GM19035 (cell line): ENCODE results near the gene PPP1R15A.
"Not testable (repeated sequence)": the region's sequence is repeated elsewhere in the genome, so short reads cannot be mapped to it uniquely, and the experiment has no call there.

Source experiments
- ATAC-seq: cut with Tn5 transposase; IDR thresholded peaks from one replicate; pipeline ENCODE4 v1.9.1; 2021; ENCODE audit not compliant: unreplicated experiment

The PPP1R15A gene

GRCh38 chr19:48910803-48911202 is 38.6 kb downstream of the PPP1R15A start:
- no peak for ATAC-seq

GRCh38 chr19:48913114-48913889 is 41.1 kb downstream of the PPP1R15A start:
- ATAC-seq: no peak

DNA sequence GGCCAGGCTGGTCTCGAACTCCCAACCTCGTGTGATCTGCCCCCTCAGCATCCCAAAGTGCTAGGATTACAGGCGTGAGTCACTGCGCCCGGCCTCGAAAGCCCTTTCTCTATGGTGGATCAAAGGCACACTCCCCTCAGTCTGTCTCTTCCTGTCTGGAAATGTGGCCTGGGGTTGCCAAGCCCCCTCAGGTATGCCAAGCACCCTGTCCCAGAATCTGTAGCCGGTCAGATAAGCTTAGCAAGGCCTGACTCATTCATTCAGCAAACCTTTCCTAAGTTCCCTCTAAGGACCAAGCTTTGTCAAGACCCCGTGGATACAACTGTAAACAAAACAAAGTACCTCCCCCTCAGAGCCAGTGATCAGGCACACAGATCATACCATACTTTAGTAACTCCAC is 42.0 kb downstream of the PPP1R15A start:
- ATAC-seq: no peak

DNA sequence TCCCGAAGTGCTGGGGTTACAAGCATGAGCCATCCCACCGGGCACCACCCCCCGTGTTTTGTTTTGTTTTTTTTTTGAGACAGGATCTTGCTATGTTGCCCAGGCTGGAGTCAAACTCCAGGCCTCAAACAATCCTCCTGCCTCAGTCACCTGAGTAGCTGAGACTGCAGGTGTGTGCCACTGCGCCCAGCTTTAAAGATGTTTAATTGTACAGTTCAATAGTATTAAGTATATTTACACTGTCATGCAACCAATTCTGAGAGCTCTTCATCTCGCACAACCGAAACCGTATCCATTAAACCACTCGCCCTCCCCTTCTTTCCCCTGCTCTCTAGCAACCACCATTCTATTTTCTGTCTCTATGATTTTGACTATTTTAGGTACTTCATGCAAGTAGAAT is 43.5 kb downstream of the PPP1R15A start:
- no peak for ATAC-seq

DNA sequence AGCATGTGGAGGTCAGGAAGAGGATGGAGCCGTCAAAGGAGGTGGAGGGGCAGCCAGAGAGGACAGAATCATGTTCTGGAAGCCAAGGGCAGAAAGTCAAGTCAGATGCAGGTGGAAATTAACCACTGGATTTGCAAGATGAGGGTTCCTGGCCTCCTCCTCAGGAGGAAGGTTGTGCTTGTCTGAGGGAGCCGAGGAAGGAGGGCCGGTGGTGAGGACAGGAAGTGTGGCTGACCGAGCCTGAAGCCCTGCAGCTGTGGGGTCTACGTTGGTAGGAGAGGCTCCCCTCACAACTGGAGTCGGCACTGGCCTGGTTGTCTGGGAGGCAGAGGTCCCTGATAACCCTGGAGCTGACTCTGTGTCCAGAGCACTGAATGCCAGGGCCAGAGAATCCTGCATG is 45.9 kb downstream of the PPP1R15A start:
- no peak for ATAC-seq

DNA sequence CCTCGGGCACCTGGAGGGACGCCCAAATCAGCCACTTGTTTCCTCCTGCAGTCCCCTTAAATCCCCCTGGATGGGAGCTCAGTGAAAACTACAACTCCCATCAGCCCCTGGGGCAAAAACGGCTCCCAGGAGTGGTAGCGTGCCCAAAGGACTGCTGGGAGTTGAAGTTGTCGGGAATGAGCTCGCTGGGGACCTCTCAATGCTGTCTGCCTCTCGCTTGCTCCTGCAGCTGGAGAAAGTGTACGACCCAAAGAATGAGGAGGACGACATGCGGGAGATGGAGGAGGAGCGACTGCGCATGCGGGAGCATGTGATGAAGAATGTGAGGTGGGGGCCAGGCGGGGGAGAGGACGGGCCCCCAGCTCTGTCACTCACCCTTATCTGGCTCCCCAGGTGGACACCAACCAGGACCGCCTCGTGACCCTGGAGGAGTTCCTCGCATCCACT is 46.6 kb downstream of the PPP1R15A start:
- no peak for ATAC-seq

- ATAC-seq: not testable (repeated sequence)
These were observed 47.0 kb downstream of the PPP1R15A start for GRCh38 chr19:48919271-48919670.

- ATAC-seq: no peak
These were observed 48.7 kb downstream of the PPP1R15A start for GRCh38 chr19:48920949-48921348.

DNA sequence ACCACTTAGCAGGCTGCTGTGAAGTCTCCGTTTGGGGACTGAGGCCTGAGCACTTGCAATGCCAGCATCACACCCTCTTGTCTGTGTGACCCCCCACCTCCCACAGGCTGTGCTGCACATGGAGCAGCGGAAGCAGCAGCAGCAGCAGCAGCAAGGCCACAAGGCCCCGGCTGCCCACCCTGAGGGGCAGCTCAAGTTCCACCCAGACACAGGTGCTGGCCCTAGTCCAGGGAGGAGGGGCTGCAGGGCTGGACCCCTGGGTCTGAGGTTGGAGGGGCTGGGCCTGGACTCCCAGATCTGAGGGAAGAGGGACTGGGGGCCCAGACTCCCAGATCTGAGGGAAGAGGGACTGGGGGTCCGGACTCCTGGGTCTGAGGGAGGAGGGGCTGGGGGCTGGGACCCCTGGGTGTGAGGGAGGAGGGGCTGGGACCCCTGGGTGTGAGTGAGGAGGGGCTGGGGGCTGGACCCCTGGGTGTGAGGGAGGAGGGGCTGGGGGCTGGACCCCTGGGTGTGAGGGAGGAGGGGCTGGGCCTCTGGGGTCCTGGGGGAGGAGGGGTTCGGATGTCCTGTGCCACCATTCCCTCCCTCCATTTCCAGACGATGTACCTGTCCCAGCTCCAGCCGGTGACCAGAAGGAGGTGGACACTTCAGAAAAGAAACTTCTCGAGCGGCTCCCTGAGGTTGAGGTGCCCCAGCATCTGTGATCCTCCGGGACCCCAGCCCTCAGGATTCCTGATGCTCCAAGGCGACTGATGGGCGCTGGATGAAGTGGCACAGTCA is 49.7 kb downstream of the PPP1R15A start:
- ATAC-seq: no peak

GRCh38 chr19:48922548-48923490 is 50.6 kb downstream of the PPP1R15A start:
- no peak for ATAC-seq

DNA sequence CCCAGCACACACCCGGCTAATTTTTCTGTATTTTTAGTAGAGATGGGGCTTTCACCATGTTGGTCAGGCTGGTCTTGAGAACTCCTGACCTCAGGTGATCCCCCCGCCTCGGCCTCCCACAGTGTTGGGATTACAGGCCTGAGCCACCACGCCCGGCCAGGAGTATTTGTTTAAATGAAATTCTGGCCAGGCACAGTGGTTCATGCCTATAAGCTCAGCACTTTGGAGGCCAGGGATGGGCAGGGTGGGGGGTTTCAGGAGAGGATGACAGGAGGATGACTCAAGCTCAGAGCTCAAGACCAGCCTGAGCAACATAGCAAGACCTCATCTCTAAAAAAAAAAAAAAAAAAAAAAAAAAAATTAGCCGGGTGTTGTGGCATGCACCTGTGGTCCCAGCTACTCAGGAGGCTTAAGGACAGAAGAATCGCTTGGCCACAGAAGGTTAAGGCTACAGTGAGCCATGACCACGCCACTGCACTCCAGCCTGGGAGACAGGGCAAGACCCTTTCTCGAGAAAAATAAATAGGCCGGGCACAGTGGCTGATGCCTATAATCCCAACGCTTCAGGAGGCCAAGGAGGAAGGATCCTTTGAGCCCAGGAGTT is 53.1 kb downstream of the PPP1R15A start:
- ATAC-seq: no peak
